ENCODE results near the gene TNFRSF1A. TPM values are rescaled to one million over a fixed set of nuclear protein-coding genes. Genes with fewer than 3 reads are reported as not detected.

TNFRSF1A gene
- total and polyA plus RNA-seq, 2 of the 13 experiments (the other 11 are each of a cell fraction or from before 2014, with no cell fraction given): 41.5 to 61.2 TPM

- Histone ChIP-seq H3K27ac (ENCODE audit: extremely low read length, insufficient read depth, low read length) (no peak overlapping the region), H3K36me3 (replicated peaks in 1 of 2; ENCODE audit: control insufficient read depth in 1 of 2, insufficient read depth in 2 of 2, low read length in 2 of 2) (peaks cover 19 to 39% of the 10 kb centered on the region in 2 experiments; a peak in 4 of 5 replicates), H3K9me3 (ENCODE audit: low read length) (no peaks in the 10 kb centered on the region), H3K4me2 (ENCODE audit: low read depth, low read length) (no peak overlapping the region), H3K27me3 (ENCODE audit: control insufficient read depth in 1 of 2, insufficient read depth in 2 of 2, low read length in 2 of 2) (no peaks in the 10 kb centered on the region), H3K79me2 (ENCODE audit: insufficient read depth, low read length) (no peaks in the 10 kb centered on the region), H4K20me1 (ENCODE audit: insufficient read depth, low read length) (no peaks in the 10 kb centered on the region), H3K4me1 (ENCODE audit: insufficient read depth, low read length) (peaks cover 23% of the 10 kb centered on the region), H3K4me3 (replicated peaks in 1 of 3; ENCODE audit: insufficient read depth in 1 of 3, low read depth in 2 of 3, low read length in 3 of 3) (no peak overlapping the region), H3K9ac (ENCODE audit: insufficient read depth, low read depth, low read length) (no peak overlapping the region), H2AFZ (ENCODE audit: low read length) (no peak overlapping the region)
- ChIA-PET CTCF (ENCODE audit: low intra/inter-chr PET ratio, low total read pairs) (no interaction called here), POLR2A (interaction anchor here (0.7 to 4.2 kb wide), 7 partner anchors 8 to 56 kb away, joined by 3 to 82 read pairs (median 7); partner anchors contain the start of genes LTBR and SCNN1A)
- in situ Hi-C loops (cut with HindIII; ENCODE audit: extremely low pct_ligation_motif_present, low pct_unique_long_range_greater_than_20kb): no loop called here
- no TSS peak for BruUV-seq (replicated peaks)
- DNase-seq (ENCODE audit: low spot score) (no peak), ATAC-seq (no peak), FAIRE-seq (no peak)
- 91% methylated on average over 9 of the region's 10 CpGs for WGBS (ENCODE audit: low lambda C conversion rate)
- TF ChIP-seq ZNF546 (CRISPR knock-in tag; conservative IDR thresholded peaks at IDR 0.05) (no peak), REXO4 (CRISPR knock-in tag; IDR thresholded peaks at IDR 0.05; ENCODE audit: borderline replicate concordance) (no peak), KDM6A (CRISPR knock-in tag; IDR thresholded peaks at IDR 0.05; ENCODE audit: low read depth) (no peak), RBM22 (optimal IDR thresholded peaks at IDR 0.05; ENCODE audit: low read length) (peak; percentile 6), PREB (CRISPR knock-in tag; IDR thresholded peaks at IDR 0.05) (no peak), SNAI1 (CRISPR knock-in tag; IDR thresholded peaks at IDR 0.05; ENCODE audit: borderline replicate concordance) (no peak), ZNF230 (CRISPR knock-in tag; IDR thresholded peaks at IDR 0.05) (no peak), ZNF790 (CRISPR knock-in tag; IDR thresholded peaks at IDR 0.05; ENCODE audit: borderline replicate concordance) (no peak), ZNF770 (CRISPR knock-in tag; IDR thresholded peaks at IDR 0.05) (peak; percentile 60; the same call in 1 of the 2 replicates), ATAD3A (CRISPR knock-in tag; IDR thresholded peaks at IDR 0.05) (no peak), ZNF33A (CRISPR knock-in tag; IDR thresholded peaks at IDR 0.05; ENCODE audit: borderline replicate concordance) (no peak), CCDC6 (CRISPR knock-in tag; IDR thresholded peaks at IDR 0.05) (no peak)
- intact Hi-C loops (cut with micrococcal nuclease; ENCODE audit: unreplicated experiment): no loop called here
Measured at GRCh38 chr12:6328045-6328779, 13.7 kb downstream of the TNFRSF1A start.
